ENCODE data around the gene INF2.

INF2 gene

GRCh38 chr14:104702106-104702505 is 12.7 kb downstream of the INF2 start:
- H3K36me3 ChIP-seq (ENCODE audit: control insufficient read depth in 4 of 4, insufficient read depth in 4 of 4, low read length in 3 of 4): peaks cover 0 to 65% (median 30%) of the 10 kb centered on the region in 4 experiments
- H3K4me1 ChIP-seq (ENCODE audit: control extremely low read depth in 1 of 4, control insufficient read depth in 4 of 4, insufficient read depth in 4 of 4, low read length in 3 of 4): peaks cover 0 to 18% (median 8%) of the 10 kb centered on the region in 4 experiments
- no peaks in the 10 kb centered on the region for H3K27me3 ChIP-seq (replicated peaks in 2 of 5; ENCODE audit: control insufficient read depth in 4 of 5, insufficient read depth in 5 of 5, low read length in 4 of 5)
- H3K27ac ChIP-seq (ENCODE audit: insufficient read depth in 1 of 2, low read depth in 1 of 2, low read length in 2 of 2, poor library complexity in 1 of 2, severe bottlenecking in 2 of 2): no peak overlapping the region
- 95% methylated on average over 6 of the region's 12 CpGs for WGBS (ENCODE audit: insufficient coverage)
- no peaks in the 10 kb centered on the region for H3K9me3 ChIP-seq (ENCODE audit: control extremely low read depth in 1 of 5, control insufficient read depth in 4 of 5, insufficient read depth in 2 of 5, low read depth in 1 of 5, low read length in 4 of 5)
- ChIA-PET POLR2A (no interaction called here), CTCF (interaction anchor here (1.0 to 3.5 kb wide), 3 partner anchors 9 to 50 kb away, joined by 3 to 8 read pairs (median 4); no protein-coding TSS in a partner anchor)
- no peak for DNase-seq
- H3K4me3 ChIP-seq (ENCODE audit: control insufficient read depth in 1 of 7, extremely low read depth in 1 of 7, insufficient read depth in 4 of 7, low read depth in 2 of 7, low read length in 6 of 7): no peak overlapping the region

- Histone ChIP-seq H3K27ac (ENCODE audit: insufficient read depth in 1 of 2, low read depth in 1 of 2, low read length in 2 of 2, poor library complexity in 1 of 2, severe bottlenecking in 2 of 2) (no peak overlapping the region), H3K4me1 (ENCODE audit: control extremely low read depth in 1 of 4, control insufficient read depth in 4 of 4, insufficient read depth in 4 of 4, low read length in 3 of 4) (peaks cover 0 to 18% (median 8%) of the 10 kb centered on the region in 4 experiments)
- POLR2A ChIA-PET: no interaction called here
Measured at GRCh38 chr14:104702673-104703072, 13.3 kb downstream of the INF2 start.

GRCh38 chr14:104703269-104703668 is 13.9 kb downstream of the INF2 start:
- ChIA-PET POLR2A (no interaction called here), CTCF (interaction anchor here (1.8 to 3.5 kb wide), 2 partner anchors 8 to 38 kb away, joined by 4 to 8 read pairs; no protein-coding TSS in a partner anchor)
- H3K4me3 ChIP-seq (ENCODE audit: control insufficient read depth in 1 of 7, extremely low read depth in 1 of 7, insufficient read depth in 4 of 7, low read depth in 2 of 7, low read length in 6 of 7): no peak overlapping the region
- no peaks in the 10 kb centered on the region for H3K9me3 ChIP-seq (ENCODE audit: control extremely low read depth in 1 of 5, control insufficient read depth in 4 of 5, insufficient read depth in 2 of 5, low read depth in 1 of 5, low read length in 4 of 5)
- H3K36me3 ChIP-seq (ENCODE audit: control insufficient read depth in 4 of 4, insufficient read depth in 4 of 4, low read length in 3 of 4): peaks cover 0 to 55% (median 27%) of the 10 kb centered on the region in 4 experiments
- 97% methylated on average over 28 of the region's 28 CpGs for WGBS (ENCODE audit: insufficient coverage)
- H3K27me3 ChIP-seq (replicated peaks in 2 of 5; ENCODE audit: control insufficient read depth in 4 of 5, insufficient read depth in 5 of 5, low read length in 4 of 5): no peaks in the 10 kb centered on the region
- peaks cover 0 to 18% (median 8%) of the 10 kb centered on the region in 4 experiments for H3K4me1 ChIP-seq (ENCODE audit: control extremely low read depth in 1 of 4, control insufficient read depth in 4 of 4, insufficient read depth in 4 of 4, low read length in 3 of 4)
- H3K27ac ChIP-seq (ENCODE audit: insufficient read depth in 1 of 2, low read depth in 1 of 2, low read length in 2 of 2, poor library complexity in 1 of 2, severe bottlenecking in 2 of 2): no peak overlapping the region
- DNase-seq: no peak

More at GRCh38 chr14:104702673-104703072, 13.3 kb downstream of the INF2 start:
- Histone ChIP-seq H3K4me3 (ENCODE audit: control insufficient read depth in 1 of 7, extremely low read depth in 1 of 7, insufficient read depth in 4 of 7, low read depth in 2 of 7, low read length in 6 of 7) (no peak overlapping the region), H3K36me3 (ENCODE audit: control insufficient read depth in 4 of 4, insufficient read depth in 4 of 4, low read length in 3 of 4) (peaks cover 0 to 60% (median 27%) of the 10 kb centered on the region in 4 experiments), H3K9me3 (ENCODE audit: control extremely low read depth in 1 of 5, control insufficient read depth in 4 of 5, insufficient read depth in 2 of 5, low read depth in 1 of 5, low read length in 4 of 5) (no peaks in the 10 kb centered on the region), H3K27me3 (replicated peaks in 2 of 5; ENCODE audit: control insufficient read depth in 4 of 5, insufficient read depth in 5 of 5, low read length in 4 of 5) (no peaks in the 10 kb centered on the region)
- CTCF ChIA-PET: interaction anchor here (1.0 to 3.5 kb wide), 3 partner anchors 9 to 51 kb away, joined by 3 to 8 read pairs (median 4); no protein-coding TSS in a partner anchor
- 100% methylated on average over 4 of the region's 4 CpGs for WGBS (ENCODE audit: insufficient coverage)
- DNase-seq: no peak

GRCh38 chr14:104704252-104704651 is 14.8 kb downstream of the INF2 start:
- no peak overlapping the region for H3K27ac ChIP-seq (ENCODE audit: insufficient read depth in 1 of 2, low read depth in 1 of 2, low read length in 2 of 2, poor library complexity in 1 of 2, severe bottlenecking in 2 of 2)
- ChIA-PET POLR2A (no interaction called here), CTCF (interaction anchor here (0.8 to 3.5 kb wide), 3 partner anchors 14 to 39 kb away, joined by 3 to 8 read pairs (median 3); no protein-coding TSS in a partner anchor)
- no peak for DNase-seq
- H3K4me3 ChIP-seq (ENCODE audit: control insufficient read depth in 1 of 7, extremely low read depth in 1 of 7, insufficient read depth in 4 of 7, low read depth in 2 of 7, low read length in 6 of 7): no peak overlapping the region
- H3K27me3 ChIP-seq (replicated peaks in 2 of 5; ENCODE audit: control insufficient read depth in 4 of 5, insufficient read depth in 5 of 5, low read length in 4 of 5): no peaks in the 10 kb centered on the region
- no peaks in the 10 kb centered on the region for H3K9me3 ChIP-seq (ENCODE audit: control extremely low read depth in 1 of 5, control insufficient read depth in 4 of 5, insufficient read depth in 2 of 5, low read depth in 1 of 5, low read length in 4 of 5)
- H3K4me1 ChIP-seq (ENCODE audit: control extremely low read depth in 1 of 4, control insufficient read depth in 4 of 4, insufficient read depth in 4 of 4, low read length in 3 of 4): peaks cover 0 to 17% (median 8%) of the 10 kb centered on the region in 4 experiments
- peaks cover 0 to 61% (median 27%) of the 10 kb centered on the region in 4 experiments for H3K36me3 ChIP-seq (ENCODE audit: control insufficient read depth in 4 of 4, insufficient read depth in 4 of 4, low read length in 3 of 4)
- WGBS (ENCODE audit: insufficient coverage): 97% methylated on average over 22 of the region's 22 CpGs

- DNase-seq: peak in 1 of 3 donors; percentile 28
- Histone ChIP-seq H3K36me3 (ENCODE audit: control insufficient read depth in 4 of 4, insufficient read depth in 4 of 4, low read length in 3 of 4) (peaks cover 0 to 73% (median 33%) of the 10 kb centered on the region in 4 experiments), H3K9me3 (ENCODE audit: control extremely low read depth in 1 of 5, control insufficient read depth in 4 of 5, insufficient read depth in 2 of 5, low read depth in 1 of 5, low read length in 4 of 5) (no peaks in the 10 kb centered on the region), H3K4me1 (ENCODE audit: control extremely low read depth in 1 of 4, control insufficient read depth in 4 of 4, insufficient read depth in 4 of 4, low read length in 3 of 4) (peaks cover 0 to 6% (median 3%) of the 10 kb centered on the region in 4 experiments), H3K27ac (ENCODE audit: insufficient read depth in 1 of 2, low read depth in 1 of 2, low read length in 2 of 2, poor library complexity in 1 of 2, severe bottlenecking in 2 of 2) (no peak overlapping the region), H3K27me3 (replicated peaks in 2 of 5; ENCODE audit: control insufficient read depth in 4 of 5, insufficient read depth in 5 of 5, low read length in 4 of 5) (no peaks in the 10 kb centered on the region), H3K4me3 (ENCODE audit: control insufficient read depth in 1 of 7, extremely low read depth in 1 of 7, insufficient read depth in 4 of 7, low read depth in 2 of 7, low read length in 6 of 7) (no peak overlapping the region)
- POLR2A ChIA-PET: no interaction called here
- CTCF ChIA-PET: interaction anchor here (0.5 to 3.5 kb wide), 9 partner anchors 8 to 152 kb away, joined by 3 to 8 read pairs (median 3); no protein-coding TSS in a partner anchor
- 98% methylated on average over 20 of the region's 21 CpGs for WGBS (ENCODE audit: insufficient coverage)
Measured at GRCh38 chr14:104705340-104706047, 16.1 kb downstream of the INF2 start.

GRCh38 chr14:104706733-104707607 is 17.6 kb downstream of the INF2 start:
- 94% methylated on average over 12 of the region's 28 CpGs for WGBS (ENCODE audit: insufficient coverage)
- DNase-seq: no peak
- no peak overlapping the region for H3K4me3 ChIP-seq (ENCODE audit: control insufficient read depth in 1 of 7, extremely low read depth in 1 of 7, insufficient read depth in 4 of 7, low read depth in 2 of 7, low read length in 6 of 7)
- ChIA-PET POLR2A (no interaction called here), CTCF (interaction anchor here (0.7 to 3.0 kb wide), 10 partner anchors 8 to 55 kb away, joined by 3 to 13 read pairs (median 4); no protein-coding TSS in a partner anchor)
- H3K27me3 ChIP-seq (replicated peaks in 2 of 5; ENCODE audit: control insufficient read depth in 4 of 5, insufficient read depth in 5 of 5, low read length in 4 of 5): no peaks in the 10 kb centered on the region
- H3K9me3 ChIP-seq (ENCODE audit: control extremely low read depth in 1 of 5, control insufficient read depth in 4 of 5, insufficient read depth in 2 of 5, low read depth in 1 of 5, low read length in 4 of 5): no peaks in the 10 kb centered on the region
- peaks cover 0 to 76% (median 43%) of the 10 kb centered on the region in 4 experiments for H3K36me3 ChIP-seq (ENCODE audit: control insufficient read depth in 4 of 4, insufficient read depth in 4 of 4, low read length in 3 of 4)
- no peak overlapping the region for H3K27ac ChIP-seq (ENCODE audit: insufficient read depth in 1 of 2, low read depth in 1 of 2, low read length in 2 of 2, poor library complexity in 1 of 2, severe bottlenecking in 2 of 2)
- no peaks in the 10 kb centered on the region for H3K4me1 ChIP-seq (ENCODE audit: control extremely low read depth in 1 of 4, control insufficient read depth in 4 of 4, insufficient read depth in 4 of 4, low read length in 3 of 4)
